ENCODE measurements around the gene UBE2V1. TPM values are rescaled to one million over a fixed set of nuclear protein-coding genes. Genes with fewer than 3 reads are reported as not detected.

Gene UBE2V1
- total and polyA plus RNA-seq, 7 donors: 45.2 to 165 (median 60.3) TPM

DNA sequence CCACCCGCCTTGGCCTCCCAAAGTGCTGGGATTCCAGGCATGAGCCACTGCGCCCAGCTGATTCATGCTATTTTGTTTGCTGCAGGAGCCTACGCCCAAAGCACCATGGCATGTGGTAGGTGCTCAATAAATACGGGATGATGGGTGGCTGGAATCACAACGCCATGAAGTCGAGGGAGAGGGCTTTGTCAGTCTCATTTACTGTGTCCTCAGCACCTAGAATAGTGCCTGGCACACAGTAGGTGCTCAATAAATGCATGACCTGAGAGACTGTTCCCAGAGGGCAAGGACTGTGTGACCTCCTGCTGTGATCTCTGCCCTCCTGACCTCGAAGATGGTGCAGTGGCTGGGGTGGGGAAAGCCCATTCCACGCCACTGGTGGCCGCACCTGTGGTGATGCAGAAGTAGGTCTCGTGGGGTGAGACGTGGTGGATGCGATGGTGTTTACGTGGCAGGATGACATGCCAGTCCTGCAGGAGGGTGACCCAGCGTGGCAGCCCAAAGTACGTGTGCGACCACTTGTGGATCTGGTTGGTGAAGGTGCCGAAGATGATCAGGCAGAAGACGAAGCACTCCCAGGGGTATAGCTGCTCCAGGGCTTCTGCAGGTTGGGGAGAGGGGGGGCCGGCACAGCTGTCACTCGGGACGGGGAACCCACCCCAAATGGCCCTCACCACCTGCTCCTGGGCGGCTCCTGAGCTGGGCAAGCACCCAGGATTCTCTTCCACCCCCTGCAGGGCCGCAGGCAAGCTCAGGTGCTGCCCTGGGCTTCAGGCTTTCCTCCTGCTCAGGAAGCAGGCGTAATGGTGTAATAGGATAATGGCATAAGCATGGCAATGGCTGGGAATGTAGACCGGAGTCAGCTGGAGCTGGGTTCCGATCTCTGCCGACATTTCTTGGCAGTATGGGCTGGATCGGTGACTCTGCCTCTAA, 14.9 kb upstream of the UBE2V1 start:
- DNase-seq (no peak), ATAC-seq (peak; percentile 23 to 65 (median 52))
- TF ChIP-seq, protein P1, sequence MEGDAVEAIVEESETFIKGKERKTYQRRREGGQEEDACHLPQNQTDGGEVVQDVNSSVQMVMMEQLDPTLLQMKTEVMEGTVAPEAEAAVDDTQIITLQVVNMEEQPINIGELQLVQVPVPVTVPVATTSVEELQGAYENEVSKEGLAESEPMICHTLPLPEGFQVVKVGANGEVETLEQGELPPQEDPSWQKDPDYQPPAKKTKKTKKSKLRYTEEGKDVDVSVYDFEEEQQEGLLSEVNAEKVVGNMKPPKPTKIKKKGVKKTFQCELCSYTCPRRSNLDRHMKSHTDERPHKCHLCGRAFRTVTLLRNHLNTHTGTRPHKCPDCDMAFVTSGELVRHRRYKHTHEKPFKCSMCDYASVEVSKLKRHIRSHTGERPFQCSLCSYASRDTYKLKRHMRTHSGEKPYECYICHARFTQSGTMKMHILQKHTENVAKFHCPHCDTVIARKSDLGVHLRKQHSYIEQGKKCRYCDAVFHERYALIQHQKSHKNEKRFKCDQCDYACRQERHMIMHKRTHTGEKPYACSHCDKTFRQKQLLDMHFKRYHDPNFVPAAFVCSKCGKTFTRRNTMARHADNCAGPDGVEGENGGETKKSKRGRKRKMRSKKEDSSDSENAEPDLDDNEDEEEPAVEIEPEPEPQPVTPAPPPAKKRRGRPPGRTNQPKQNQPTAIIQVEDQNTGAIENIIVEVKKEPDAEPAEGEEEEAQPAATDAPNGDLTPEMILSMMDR (IDR thresholded peaks at IDR 0.05): no peak
- Histone ChIP-seq H3K4me1 (peaks cover 67% of the 10 kb centered on the region), H3K9me3 (no peaks in the 10 kb centered on the region), H3K4me3 (no peak overlapping the region), H3K36me3 (ENCODE audit: insufficient read depth in 1 of 2, low read depth in 1 of 2) (peaks cover 7 to 70% of the 10 kb centered on the region in 2 donors), H3K27ac (peak overlapping the region; percentile 79), H3K27me3 (ENCODE audit: insufficient read depth in 3 of 3, low read length in 2 of 3) (no peaks in the 10 kb centered on the region)
- intact Hi-C loops (cut with DNase I): no loop called here
- WGBS, 3 donors: 51 to 68% (median 57%) methylated on average over 27 to 28 of the region's 28 CpGs

DNA sequence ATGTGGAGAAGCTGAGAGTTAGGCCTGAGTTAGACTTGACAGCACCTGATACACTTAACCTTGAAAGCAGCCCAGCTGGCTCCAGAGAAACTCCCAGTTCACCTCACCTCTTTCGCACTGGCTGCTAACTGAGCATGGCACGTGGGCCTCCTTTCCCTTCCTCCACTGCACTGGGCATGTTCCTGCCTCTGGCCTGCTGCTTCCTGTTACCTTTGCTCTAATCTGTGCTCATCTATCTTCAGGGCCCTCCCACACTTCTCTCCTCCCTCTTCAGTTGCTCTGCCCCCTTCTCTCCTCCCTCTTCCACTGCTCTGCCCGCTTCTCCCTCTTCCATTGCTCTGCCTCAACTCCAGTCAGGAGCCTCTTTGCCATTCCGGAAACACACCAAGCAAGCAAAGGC, 13.7 kb upstream of the UBE2V1 start:
- TF ChIP-seq, protein P1 (IDR thresholded peaks at IDR 0.05): no peak
- H3K4me3 ChIP-seq: no peak overlapping the region
- intact Hi-C loops (cut with DNase I): no loop called here
- peaks cover 55% of the 10 kb centered on the region for H3K4me1 ChIP-seq
- DNase-seq (peak; percentile 43 to 77), ATAC-seq (peak; percentile 73 to 84 (median 78))
- WGBS, 3 donors: 39 to 53% (median 45%) methylated on average over 4 of the region's 4 CpGs
- peak overlapping the region; percentile 79 for H3K27ac ChIP-seq
- no peaks in the 10 kb centered on the region for H3K9me3 ChIP-seq
- H3K27me3 ChIP-seq (ENCODE audit: insufficient read depth in 3 of 3, low read length in 2 of 3): no peaks in the 10 kb centered on the region
- H3K36me3 ChIP-seq (ENCODE audit: insufficient read depth in 1 of 2, low read depth in 1 of 2): peaks cover 7 to 71% of the 10 kb centered on the region in 2 donors

DNA sequence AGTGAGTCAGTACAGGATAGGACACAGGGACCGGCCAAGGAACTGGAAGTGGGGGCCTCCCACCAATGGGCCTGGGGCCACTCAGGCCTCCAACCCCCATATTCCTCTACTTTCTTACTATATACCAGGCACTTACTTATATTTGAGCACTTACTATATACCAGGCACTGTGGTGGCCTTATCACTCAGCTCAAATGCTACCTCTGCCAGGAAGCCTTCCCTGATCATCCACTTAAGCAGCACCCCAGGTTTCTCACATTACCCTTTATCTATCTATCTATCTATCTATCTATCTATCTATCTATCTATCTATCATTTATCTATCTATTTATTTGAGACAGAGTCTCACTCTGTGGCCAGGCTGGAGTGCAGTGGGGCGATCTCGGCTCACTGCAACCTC, 12.3 kb upstream of the UBE2V1 start:
- H3K27ac ChIP-seq: peak overlapping the region; percentile 79
- WGBS, 3 donors: 94 to 97% (median 96%) methylated on average over 3 of the region's 3 CpGs

DNA sequence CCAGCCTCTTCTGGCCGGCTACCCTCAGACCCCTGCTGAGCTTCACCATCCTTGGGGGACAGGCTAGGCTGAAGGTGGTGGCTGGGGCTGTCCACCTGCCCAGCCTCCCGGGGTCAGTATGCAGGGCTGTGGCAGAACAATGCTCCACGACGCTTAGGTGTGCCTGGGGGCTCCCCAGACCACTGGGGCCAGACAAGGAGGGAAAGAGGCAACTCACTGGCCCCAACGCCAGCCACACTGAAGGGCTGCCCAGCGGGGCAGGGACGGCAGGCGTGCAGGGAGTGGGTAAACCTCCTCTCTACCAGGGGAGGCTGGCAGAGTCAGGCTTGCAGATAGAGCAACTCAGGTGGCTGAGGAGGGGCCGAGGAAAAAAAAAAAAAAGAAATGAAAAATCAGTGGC, 11.5 kb upstream of the UBE2V1 start:
- H3K4me1 ChIP-seq: peaks cover 45% of the 10 kb centered on the region
- H3K4me3 ChIP-seq: no peak overlapping the region
- no peaks in the 10 kb centered on the region for H3K27me3 ChIP-seq (ENCODE audit: insufficient read depth in 3 of 3, low read length in 2 of 3)
- WGBS, 3 donors: 88 to 91% (median 91%) methylated on average over 9 of the region's 9 CpGs
- no peaks in the 10 kb centered on the region for H3K9me3 ChIP-seq
- DNase-seq (peak in 1 of 2 donors; percentile 39), ATAC-seq (no peak)
- peaks cover 0 to 59% of the 10 kb centered on the region in 2 donors for H3K36me3 ChIP-seq (ENCODE audit: insufficient read depth in 1 of 2, low read depth in 1 of 2)
- H3K27ac ChIP-seq: peak overlapping the region; percentile 79
- TF ChIP-seq, protein P1 (IDR thresholded peaks at IDR 0.05): no peak
- intact Hi-C loops (cut with DNase I): no loop called here

More for the DNA sequence above, 12.3 kb upstream of the UBE2V1 start:
- no peaks in the 10 kb centered on the region for H3K27me3 ChIP-seq (ENCODE audit: insufficient read depth in 3 of 3, low read length in 2 of 3)
- no peak overlapping the region for H3K4me3 ChIP-seq
- H3K4me1 ChIP-seq: peaks cover 51% of the 10 kb centered on the region
- intact Hi-C loops (cut with DNase I): no loop called here
- no peak for ATAC-seq
- peaks cover 1 to 62% of the 10 kb centered on the region in 2 donors for H3K36me3 ChIP-seq (ENCODE audit: insufficient read depth in 1 of 2, low read depth in 1 of 2)
- H3K9me3 ChIP-seq: no peaks in the 10 kb centered on the region
- TF ChIP-seq, protein P1 (IDR thresholded peaks at IDR 0.05): no peak
- DNase-seq: peak in 1 of 2 donors; percentile 4
